ENCODE measurements around the gene RAB3GAP2.

RAB3GAP2 gene

DNA sequence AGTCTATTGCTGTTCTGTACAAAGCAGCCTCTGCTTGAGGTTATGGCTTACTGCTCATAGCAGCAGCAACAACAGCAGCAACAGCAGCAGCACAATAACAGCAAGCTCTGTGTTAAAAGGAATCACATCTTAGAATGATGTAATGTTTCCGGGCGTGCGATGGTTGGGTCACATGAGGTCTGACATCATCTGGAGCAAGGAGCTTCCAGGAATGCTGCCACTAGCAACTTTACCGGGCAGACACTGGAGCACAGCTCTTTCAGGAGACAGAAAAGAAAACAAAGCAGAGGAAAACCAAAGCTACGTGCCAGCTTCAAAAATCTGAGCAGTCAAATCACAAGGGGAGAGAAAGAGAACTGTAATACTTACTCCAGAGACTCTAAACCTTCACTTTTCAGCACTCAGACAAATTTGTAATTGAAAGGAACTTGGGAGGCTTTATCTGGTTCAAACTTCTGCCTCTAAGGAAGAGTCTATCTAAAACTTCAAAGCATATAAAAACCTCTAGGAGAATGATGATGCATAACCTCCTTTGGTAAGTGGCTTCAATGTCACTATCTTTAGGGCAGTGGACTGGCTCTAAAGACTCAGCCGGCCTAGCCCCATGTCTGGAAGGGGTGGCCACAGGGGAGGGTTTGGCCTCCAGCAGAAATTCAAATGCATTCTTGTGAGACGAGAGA is 28.3 kb upstream of the RAB3GAP2 start:
- peak; percentile 98 for DNase-seq (ENCODE audit: low read depth)
- TF ChIP-seq, protein P1, sequence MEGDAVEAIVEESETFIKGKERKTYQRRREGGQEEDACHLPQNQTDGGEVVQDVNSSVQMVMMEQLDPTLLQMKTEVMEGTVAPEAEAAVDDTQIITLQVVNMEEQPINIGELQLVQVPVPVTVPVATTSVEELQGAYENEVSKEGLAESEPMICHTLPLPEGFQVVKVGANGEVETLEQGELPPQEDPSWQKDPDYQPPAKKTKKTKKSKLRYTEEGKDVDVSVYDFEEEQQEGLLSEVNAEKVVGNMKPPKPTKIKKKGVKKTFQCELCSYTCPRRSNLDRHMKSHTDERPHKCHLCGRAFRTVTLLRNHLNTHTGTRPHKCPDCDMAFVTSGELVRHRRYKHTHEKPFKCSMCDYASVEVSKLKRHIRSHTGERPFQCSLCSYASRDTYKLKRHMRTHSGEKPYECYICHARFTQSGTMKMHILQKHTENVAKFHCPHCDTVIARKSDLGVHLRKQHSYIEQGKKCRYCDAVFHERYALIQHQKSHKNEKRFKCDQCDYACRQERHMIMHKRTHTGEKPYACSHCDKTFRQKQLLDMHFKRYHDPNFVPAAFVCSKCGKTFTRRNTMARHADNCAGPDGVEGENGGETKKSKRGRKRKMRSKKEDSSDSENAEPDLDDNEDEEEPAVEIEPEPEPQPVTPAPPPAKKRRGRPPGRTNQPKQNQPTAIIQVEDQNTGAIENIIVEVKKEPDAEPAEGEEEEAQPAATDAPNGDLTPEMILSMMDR (IDR thresholded peaks at IDR 0.05; ENCODE audit: low read length, missing control alignments): no peak
- peak overlapping the region; percentile 26 for H3K4me3 ChIP-seq (replicated peaks; ENCODE audit: low read depth, low read length)

DNA sequence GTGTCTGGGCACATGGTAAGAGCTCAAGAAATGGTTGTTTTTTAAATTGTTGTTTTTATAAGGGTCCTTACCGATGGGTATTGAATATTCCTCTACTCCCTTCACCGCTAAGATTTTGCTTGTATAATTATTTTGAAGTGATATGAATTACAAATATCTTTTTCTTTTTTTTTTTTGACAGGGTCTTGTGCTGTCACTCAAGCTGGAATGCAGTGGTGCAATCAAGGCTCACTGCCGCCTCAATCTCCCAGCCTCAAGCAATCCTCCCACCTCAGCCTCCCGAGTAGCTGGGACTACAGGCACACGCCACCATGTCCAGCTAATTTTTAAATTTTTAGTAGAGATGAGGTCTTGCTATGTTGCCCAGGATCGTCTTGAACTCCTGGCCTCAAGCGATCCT is 27.1 kb upstream of the RAB3GAP2 start:
- H3K4me3 ChIP-seq (replicated peaks; ENCODE audit: low read depth, low read length): no peak overlapping the region
- DNase-seq (ENCODE audit: low read depth): no peak
- TF ChIP-seq, protein P1 (IDR thresholded peaks at IDR 0.05; ENCODE audit: low read length, missing control alignments): no peak

DNA sequence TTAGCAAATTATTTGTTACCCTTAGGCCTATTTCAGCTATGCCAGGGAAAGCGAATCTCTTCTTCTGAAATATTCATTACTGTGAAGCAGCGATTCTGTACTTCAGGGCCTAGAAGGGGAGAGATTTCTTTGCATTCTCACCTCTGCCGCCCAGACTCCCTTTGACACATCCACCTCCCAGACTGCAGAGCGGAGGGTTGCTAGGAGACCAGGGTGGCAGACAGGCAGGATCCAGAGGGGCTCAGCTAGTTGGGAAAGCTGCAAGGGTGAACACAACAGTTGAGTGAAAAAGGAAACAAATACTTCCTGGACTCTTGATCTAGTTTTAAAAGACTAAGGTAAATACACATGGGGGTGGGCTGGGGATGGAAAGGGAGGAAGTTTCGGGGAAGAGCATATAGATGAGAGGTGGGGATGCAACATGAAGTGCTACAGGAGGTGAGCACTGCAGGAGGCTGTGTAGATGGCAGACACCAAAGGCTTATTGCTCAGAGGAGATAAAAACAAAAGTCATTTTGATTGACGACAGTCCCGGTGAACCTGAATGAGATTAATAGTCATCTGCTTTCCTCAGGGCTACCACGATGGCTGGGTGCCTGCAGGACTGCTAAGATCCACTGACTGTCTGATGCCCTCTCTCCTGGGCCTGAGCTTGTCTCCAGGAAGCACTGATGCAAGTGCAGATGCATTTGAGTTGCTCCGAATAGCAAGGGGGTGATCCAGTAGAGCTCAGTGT is 26.4 kb upstream of the RAB3GAP2 start:
- TF ChIP-seq, protein P1 (IDR thresholded peaks at IDR 0.05; ENCODE audit: low read length, missing control alignments): no peak
- DNase-seq (ENCODE audit: low read depth): no peak
- H3K4me3 ChIP-seq (replicated peaks; ENCODE audit: low read depth, low read length): no peak overlapping the region

DNA sequence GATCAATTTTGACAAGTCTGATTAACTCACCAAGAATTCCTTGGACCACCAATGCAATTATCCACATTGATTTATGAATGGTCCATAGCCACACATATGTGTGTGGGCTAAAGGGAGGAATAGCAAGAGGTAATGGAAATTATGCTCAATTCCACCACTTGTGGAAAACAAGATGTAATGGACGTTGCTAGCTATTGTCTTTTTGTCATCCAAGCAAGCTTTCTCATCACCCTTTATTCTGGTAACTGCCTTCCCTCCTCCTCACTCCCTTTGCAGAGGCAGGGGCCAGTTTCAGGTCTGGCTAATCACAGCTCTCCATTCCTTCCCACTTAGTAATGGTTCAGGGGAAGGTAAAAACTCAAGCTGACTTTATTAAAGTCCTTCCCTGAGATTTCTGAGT is 24.7 kb upstream of the RAB3GAP2 start:
- no peak for DNase-seq (ENCODE audit: low read depth)
- TF ChIP-seq, protein P1 (IDR thresholded peaks at IDR 0.05; ENCODE audit: low read length, missing control alignments): no peak
- no peak overlapping the region for H3K4me3 ChIP-seq (replicated peaks; ENCODE audit: low read depth, low read length)

DNA sequence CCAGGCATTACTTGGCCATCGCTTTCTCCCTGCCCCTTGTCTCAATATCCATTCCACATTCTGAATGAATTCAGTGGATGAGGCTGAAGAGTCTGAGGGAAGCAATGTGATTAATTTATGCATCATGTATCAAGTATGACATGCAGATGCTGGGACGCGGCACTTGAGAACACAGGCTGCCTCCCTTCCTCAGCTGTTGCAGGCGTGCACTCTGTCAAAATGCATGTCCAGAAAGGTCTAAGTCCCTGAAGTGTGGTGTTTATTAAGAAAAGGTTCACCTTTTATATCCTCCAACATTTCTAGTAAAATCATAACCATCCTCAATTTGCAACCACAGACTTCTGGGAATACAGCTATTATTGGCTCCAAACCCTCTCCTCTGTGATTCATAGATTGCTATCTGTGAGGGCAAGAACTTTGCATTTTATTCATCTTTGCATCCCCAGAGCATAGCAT is 22.6 kb upstream of the RAB3GAP2 start:
- no peak for DNase-seq (ENCODE audit: low read depth)
- TF ChIP-seq, protein P1 (IDR thresholded peaks at IDR 0.05; ENCODE audit: low read length, missing control alignments): no peak
- no peak overlapping the region for H3K4me3 ChIP-seq (replicated peaks; ENCODE audit: low read depth, low read length)

DNA sequence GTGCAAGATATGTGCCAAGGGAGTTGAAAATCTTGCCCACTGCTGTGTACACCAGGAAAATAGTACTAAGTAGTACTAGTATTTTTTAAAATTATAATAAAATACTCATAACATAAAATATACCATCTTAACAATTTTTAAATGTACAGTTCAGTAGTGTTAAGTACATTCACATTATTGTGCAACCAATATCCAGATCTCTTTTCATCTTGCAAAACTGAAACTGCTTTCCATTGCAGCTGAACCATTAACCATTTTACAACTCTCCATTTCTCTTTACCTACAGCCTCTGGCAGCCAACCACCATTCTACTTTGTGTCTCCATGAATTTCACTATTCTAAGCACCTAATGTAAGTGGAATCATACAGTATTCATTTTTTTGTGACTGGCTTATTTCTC is 19.3 kb upstream of the RAB3GAP2 start:
- TF ChIP-seq, protein P1 (IDR thresholded peaks at IDR 0.05; ENCODE audit: low read length, missing control alignments): no peak
- no peak overlapping the region for H3K4me3 ChIP-seq (replicated peaks; ENCODE audit: low read depth, low read length)
- no peak for DNase-seq (ENCODE audit: low read depth)

Data from fibroblast of pulmonary artery (primary cell).